NCI-H524 (cell line): ENCODE data around the gene HK2.

Source experiments
- DNase-seq, 2 experiments: peaks; one replicate each; lab custom pipeline; 2025; lab: John Stamatoyannopoulos, UW

Gene HK2

GRCh38 chr2:74857215-74857614, 23.3 kb downstream of the HK2 start:
- DNase-seq: no peak

DNA sequence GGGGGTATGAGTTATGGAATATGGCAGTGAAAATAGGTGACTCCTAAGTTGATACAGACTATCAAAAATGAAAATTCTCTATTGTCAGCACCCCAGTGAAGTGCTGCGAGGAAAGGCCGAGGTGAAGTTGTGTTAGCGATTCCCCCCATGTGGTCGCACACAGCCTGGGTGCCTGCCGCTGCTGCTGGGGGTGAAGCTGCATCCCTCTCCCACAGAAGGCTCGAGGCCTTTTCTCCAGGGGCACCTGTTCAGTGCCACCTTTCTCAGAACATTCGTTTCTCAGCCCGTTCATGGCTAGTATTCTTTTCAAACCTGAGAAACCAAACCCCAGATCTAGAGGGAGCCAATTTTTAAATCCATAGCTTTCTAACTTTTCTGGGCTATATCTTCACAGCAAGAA, 23.8 kb downstream of the HK2 start:
- DNase-seq: no peak

DNA sequence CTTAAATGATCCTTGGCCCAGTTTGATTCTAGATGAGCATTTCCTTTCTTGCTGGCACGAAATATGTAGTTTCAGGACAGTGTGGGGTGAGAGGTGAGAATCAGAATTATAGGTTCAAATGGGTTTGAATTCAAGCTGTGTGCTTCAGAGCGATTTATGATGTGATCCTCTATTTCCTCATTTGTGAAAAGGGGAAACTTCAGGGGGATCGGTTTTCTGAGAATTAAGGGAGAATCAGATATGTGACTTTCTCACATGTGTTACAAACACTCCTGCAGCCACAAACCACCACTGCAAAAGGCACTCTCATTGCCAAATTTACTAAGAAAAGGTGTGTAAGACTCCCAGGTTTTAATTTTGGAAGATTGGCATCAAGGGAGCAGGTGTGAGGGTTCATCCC, 24.4 kb downstream of the HK2 start:
- DNase-seq: no peak

GRCh38 chr2:74860079-74860478, 26.2 kb downstream of the HK2 start:
- no peak for DNase-seq

DNA sequence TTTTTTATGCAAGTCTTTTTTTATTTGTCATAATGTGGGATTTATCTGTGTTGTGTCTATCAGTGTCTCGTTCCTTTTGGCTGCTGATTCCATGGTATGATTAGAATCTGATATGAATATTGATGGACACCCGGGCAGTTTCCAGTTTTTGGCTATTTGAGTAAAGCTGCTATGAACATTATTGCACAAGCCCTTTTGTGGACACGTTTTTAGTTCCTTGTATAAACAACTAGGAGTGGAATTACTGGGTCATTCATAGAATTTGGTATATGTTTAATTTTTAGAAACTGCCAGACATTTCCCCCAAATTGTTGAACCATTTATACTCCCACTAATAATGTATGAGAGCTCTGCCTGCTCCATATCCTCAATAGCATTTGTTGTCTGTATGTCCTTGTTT, 26.6 kb downstream of the HK2 start:
- DNase-seq: no peak

- DNase-seq: no peak
Measured at GRCh38 chr2:74861531-74861930, 27.6 kb downstream of the HK2 start.

DNA sequence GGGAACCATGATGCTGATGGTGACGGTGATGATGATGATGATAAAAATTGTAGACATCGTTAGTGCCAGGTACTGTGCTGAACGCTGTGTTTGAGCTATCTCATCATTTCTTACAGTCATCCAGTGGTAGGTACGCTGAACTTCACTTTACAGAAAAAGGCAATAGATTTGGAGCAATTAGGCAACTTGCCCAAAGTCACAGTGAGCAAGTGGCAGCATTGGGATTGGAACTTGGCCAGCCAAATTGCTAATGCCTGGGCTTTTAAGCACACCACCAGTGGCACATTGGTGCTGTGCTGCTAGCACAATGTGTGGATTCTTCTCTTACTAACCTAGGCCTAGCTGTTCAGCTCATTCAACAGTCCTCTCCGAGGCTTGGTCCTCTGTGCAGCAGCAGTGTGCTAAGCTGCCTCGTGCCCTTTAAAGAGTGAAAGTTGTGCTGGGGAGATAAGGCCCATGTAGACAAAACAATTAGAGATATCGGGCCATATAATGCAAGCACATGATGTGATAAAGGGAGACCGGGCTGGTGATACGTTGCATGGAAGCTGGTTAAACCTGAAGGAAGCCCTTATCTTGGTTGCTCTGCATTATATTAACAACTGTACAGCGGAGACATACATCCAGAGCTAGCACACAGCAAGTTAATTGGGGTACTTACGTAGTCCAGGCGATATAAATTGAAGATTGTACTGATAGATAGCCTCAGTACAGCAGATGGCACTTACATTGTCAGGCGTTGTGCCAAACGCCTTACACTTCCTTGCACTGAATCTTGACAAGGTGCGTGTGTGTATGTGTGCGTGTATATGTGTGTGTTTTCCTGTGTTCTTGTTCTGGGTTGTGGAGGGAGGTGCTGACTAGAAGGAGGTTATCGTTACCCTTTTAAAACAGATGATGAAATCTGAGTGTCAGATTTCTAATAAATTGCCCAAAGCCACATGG, 28.4 kb downstream of the HK2 start:
- peak in 1 of 2 experiments; percentile 28 for DNase-seq

- no peak for DNase-seq
Measured at GRCh38 chr2:74863802-74864248, 29.9 kb downstream of the HK2 start.

DNA sequence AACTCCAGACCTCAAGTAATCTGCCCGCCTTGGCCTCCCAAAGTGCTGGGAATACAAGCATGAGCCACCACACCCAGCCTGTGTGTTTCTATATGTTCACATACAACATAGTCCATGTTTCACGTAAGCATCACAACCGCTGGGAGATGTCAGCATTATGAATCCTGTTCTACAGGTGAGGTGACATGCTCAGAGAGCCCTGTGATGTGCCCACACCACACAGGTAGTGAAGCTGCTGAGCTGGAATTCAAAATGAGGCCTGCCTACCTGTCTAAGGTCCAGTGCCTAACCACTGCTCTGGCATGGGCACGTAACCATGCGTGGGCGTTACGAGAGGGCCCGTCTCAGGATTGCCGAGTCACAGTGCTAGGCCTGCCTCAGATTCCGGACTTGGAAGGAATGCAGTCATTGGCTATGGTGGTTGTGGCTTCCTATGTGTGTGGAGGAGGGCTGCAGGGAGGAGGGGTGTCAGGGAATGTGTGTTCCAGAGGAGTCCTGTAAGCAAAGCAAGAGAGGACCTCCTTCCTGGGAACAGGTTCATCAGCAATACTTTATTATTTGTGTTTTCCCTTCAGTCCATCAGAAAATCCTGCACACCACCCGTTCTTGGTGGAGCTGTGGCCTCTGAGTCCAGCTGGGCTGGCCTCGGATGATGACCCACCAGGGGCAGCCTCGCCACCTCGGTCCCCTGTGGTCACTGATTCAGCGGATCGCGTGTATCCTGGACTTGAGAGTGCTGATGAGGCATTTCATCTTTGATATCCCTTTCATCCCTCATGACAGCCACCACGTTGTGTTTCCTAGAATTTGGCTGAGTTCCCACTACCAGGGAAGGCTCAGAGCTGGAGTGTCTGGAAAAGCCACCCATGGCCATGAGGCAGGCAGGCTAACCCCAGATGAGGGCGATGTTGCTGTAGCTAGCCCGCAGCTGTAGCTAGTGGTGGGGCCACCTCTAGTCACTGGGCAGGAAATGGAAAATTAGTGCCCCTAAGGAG, 31.1 kb downstream of the HK2 start:
- DNase-seq: no peak

DNA sequence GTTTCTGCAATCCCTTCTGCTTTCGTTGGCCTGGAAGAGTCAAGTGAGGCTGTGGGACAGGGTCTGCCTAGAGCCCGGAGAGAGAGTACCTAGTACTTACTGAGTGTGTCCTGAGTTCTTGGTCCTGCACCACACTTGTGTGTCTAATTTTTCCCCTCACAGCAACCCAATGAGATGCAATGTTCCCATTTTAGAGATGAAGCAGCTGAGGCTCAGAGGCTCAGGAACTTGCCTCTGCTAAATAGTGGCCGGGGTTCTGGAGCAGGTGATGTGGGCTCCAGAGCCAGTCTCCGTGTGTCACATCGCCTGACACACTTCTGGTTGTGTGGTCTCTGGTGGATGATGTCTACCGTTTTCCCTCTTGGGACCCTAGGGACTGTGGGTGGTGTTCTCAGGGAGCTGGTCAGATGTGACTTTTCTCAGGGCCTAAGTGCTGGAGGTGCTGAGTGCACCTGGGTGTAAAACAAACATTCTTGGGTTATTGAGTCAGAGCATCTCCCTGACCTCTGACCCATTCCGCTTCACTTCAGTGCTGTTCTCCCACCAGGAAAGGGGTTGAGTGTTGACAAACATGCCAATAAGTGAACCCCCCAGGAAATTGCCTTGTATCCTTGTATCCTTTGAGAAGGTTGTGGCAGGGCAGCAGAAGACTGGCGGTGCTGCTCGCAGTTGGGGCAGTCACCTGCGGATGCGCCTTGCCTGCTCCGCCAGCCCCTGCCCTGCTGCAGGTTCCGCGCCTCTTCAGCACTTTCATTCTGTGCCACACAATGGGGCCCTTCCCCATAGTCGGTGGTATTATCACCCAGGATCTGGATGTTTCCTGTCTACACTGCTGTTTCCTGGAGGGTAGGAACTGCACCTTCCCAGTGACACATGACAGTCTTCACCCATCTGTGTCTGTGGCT, 32.1 kb downstream of the HK2 start:
- DNase-seq: no peak

DNA sequence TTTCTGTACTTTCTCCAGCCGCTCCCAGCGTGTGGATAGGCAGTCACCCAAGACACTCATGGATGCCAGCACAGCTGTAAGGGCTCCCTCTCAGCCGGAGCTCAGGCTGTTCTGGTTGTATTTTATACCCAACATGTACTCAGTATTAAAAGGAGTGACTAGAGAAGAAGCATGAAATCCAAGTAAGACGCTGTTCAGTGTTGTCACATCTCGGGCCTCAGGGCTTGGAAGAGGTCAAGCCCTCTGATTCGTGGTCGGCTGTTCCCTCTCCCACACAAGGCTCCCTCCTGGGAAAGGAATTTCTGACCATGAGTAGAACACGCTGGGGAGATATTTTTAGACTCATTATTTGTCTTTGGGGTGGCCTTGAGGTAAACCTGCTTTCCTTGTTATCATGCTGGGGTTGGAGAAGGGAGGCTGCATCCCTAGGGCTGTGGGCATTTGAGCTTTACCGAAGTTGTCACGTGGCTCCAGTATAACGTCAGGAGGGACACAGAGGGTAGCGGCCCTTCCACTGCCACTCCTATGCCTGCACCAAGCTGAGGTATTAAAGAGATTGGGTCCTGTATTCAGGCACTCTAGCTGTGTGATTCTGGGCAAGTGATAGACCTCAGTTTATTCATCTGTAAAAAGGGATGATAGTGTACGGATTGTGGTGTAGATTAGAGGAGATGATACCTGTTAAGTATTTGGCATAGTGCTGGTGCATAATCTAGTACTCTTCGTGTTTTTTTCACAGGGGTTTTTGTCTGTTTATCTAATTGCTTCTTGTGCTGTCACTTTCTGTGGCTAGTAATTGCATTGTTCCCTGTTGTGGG, 34.1 kb downstream of the HK2 start:
- no peak for DNase-seq

DNA sequence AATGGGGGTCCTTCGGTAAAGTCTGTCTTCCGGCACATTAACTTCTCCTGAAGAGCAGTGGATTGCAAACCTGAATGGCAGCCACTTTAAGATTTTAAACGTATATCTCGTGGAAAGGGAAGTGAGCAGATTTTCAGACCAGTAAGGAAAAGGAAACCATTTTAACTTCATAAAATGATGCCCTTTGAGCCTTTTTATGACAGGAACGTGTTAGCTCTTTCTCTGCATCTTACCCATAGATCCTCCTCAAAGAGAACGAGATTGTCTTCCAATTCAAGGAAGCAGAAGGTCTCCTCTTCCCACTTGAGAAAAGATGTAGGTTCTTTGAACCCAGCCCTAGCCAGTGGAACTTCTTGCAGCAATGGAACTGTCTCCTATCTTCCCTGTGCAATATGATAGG, 35.6 kb downstream of the HK2 start:
- no peak for DNase-seq

DNA sequence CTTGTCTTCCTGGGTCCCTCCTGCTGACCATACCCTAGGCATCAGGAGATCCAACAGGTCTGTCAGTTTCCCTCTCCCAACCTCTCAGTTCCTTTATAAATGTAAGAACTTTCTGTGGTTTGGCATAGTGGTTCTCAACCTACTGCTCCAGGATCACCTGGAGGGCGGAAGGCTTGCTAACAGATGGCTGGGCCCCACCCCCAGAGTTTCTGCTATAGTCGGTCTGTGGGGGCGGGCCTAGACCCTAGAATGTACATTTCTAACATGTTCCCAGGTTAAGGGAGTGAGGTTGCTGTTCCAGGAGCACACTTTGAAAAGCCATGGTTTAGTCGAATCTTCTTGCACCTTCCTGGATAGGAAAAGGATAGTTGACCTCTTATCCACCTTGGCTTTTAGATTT, 37.0 kb downstream of the HK2 start:
- DNase-seq: no peak

DNA sequence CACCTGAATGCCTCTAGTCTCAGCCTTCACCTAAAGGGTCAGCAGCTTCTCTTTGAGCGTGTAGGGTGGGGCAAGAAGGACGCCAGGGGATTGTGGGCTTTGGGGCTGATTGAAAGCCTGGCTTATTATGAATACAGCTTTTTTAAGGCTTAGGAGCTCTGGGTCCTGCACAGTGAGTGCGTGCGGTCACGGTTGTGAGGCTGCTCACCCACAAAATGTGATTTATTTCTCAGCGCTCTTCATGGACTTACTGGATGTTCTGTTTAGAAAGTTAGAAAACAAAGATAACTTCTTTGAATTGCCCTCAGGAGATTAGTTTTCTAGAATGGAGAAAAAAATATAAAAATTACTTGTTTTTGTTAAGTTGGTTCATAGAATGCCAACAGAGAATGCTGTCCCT, 37.5 kb downstream of the HK2 start:
- DNase-seq: no peak

GRCh38 chr2:74872389-74872836, 38.5 kb downstream of the HK2 start:
- DNase-seq: no peak

- no peak for DNase-seq
Measured at GRCh38 chr2:74873012-74873665, 39.2 kb downstream of the HK2 start.

- no peak for DNase-seq
Measured at GRCh38 chr2:74873678-74874640, 40.0 kb downstream of the HK2 start.

GRCh38 chr2:74876081-74876886, 42.4 kb downstream of the HK2 start:
- DNase-seq: peak in 1 of 2 experiments; percentile 56
